Panc1 (cell line): ENCODE data around the gene GSC2. TPM values are rescaled to one million over a fixed set of nuclear protein-coding genes. Genes with fewer than 3 reads are reported as not detected.

Source experiments
- ATAC-seq: fragments of 200-7000 bp; cut with Tn5 transposase; 2 replicates; pipeline ENCODE4 v1.9.1; 2020; ENCODE audit warnings: mild to moderate bottlenecking, moderate library complexity
- BruUV-seq: library from RNA; stranded (reverse); fragments of 400-500 nt; replicated peaks from 2 replicates; lab custom pipeline; 2021; lab: Mats Ljungman, UMichigan
- CTCF ChIA-PET: fragments of 300-600 bp; sonication (Branson Sonifier 250); formaldehyde crosslinking; loops from one replicate; lab custom pipeline; 2022; ENCODE audit warnings: antibody characterized with exemption; lab: Charles Lee
- POLR2A ChIA-PET: fragments of 300-600 bp; sonication (Branson Sonifier 250); formaldehyde crosslinking; loops from one replicate; lab custom pipeline; 2022; ENCODE audit warnings: antibody characterized with exemption; lab: Charles Lee
- DNase-seq: peaks from one replicate; pipeline ENCODE4 v3.0.0-alpha.2; 2010; ENCODE audit warnings: low read depth, low spot score
- H3K27ac ChIP-seq: 2 replicates; pipeline ENCODE4 v1.5.1; 2011; ENCODE audit warnings: mild to moderate bottlenecking, low read length, inconsistent platforms
- H3K27me3 ChIP-seq: fragments of 200-500 bp; sonication (Bioruptor generic); 2 replicates; pipeline ENCODE4 v1.6.0; 2014; ENCODE audit warnings: low read length, inconsistent platforms; ENCODE audit not compliant: control insufficient read depth, insufficient read depth
- H3K36me3 ChIP-seq: fragments of 200-500 bp; sonication (Bioruptor generic); 2 replicates; pipeline ENCODE4 v1.5.1; 2014; ENCODE audit warnings: inconsistent platforms, mild to moderate bottlenecking, low read length, moderate library complexity; ENCODE audit not compliant: control insufficient read depth, insufficient read depth
- H3K4me1 ChIP-seq: 2 replicates; pipeline ENCODE4 v1.5.1; 2011; ENCODE audit warnings: inconsistent platforms, mild to moderate bottlenecking, low read length, moderate library complexity; ENCODE audit not compliant: control insufficient read depth, insufficient read depth
- H3K4me3 ChIP-seq, 2 experiments: 2 replicates each; pipeline ENCODE4 v1.5.1; 2011 to 2012; ENCODE audit warnings: low read depth in 2 of 2, low read length in 2 of 2, mild to moderate bottlenecking in 2 of 2, inconsistent platforms in 1 of 2, moderate library complexity in 1 of 2
- H3K9me3 ChIP-seq: fragments of 200-500 bp; sonication (Bioruptor generic); 2 replicates; pipeline ENCODE4 v1.5.1; 2014; ENCODE audit warnings: low read depth, mild to moderate bottlenecking, inconsistent platforms, low read length, moderate library complexity; ENCODE audit not compliant: control insufficient read depth, insufficient read depth
- CTCF ChIP-seq: fragments of 450-650 bp; IDR thresholded peaks from 2 replicates; pipeline ENCODE4 v1.5.1; 2017; ENCODE audit warnings: mild to moderate bottlenecking
- POLR2AphosphoS5 ChIP-seq: IDR thresholded peaks from 2 replicates; pipeline ENCODE4 v1.6.1; 2012; ENCODE audit warnings: mild to moderate bottlenecking, low read depth, low read length, moderate library complexity
- REST ChIP-seq, 2 experiments: IDR thresholded peaks; 2 replicates each; pipeline ENCODE4 v1.6.1; 2011 to 2012; ENCODE audit warnings: low read depth in 2 of 2, control low read depth in 1 of 2, low read length in 1 of 2, mild to moderate bottlenecking in 1 of 2, moderate library complexity in 1 of 2; ENCODE audit not compliant: insufficient read depth in 1 of 2
- SIN3A ChIP-seq: IDR thresholded peaks from 2 replicates; pipeline ENCODE4 v1.6.1; 2012; ENCODE audit warnings: low read depth, mild to moderate bottlenecking, low read length, moderate library complexity, borderline replicate concordance; ENCODE audit not compliant: insufficient read depth
- TCF7L2 ChIP-seq: IDR thresholded peaks from 2 replicates; pipeline ENCODE4 v1.6.1; 2011; ENCODE audit warnings: mild to moderate bottlenecking, low read depth, low read length, inconsistent platforms
- in situ Hi-C: cut with HindIII; loops from 2 replicates; pipeline ENCODE4 v1.10.0; 2016; ENCODE audit warnings: low sequenced_read_pairs, low pct_unique_long_range_greater_than_20kb
- intact Hi-C: fragments of 100-400 bp; cut with micrococcal nuclease; formaldehyde crosslinking; loops from one replicate; pipeline ENCODE4 v1.10.0; 2022; ENCODE audit not compliant: unreplicated experiment
- total RNA-seq: library from RNA; stranded (reverse); gene quantifications from one replicate; pipeline ENCODE4 v1.2.1, GENCODE V29; 2021; ENCODE audit not compliant: unreplicated experiment

Gene GSC2
- total RNA-seq, 1 experiment from 2014 or later, result 0.23 TPM

DNA sequence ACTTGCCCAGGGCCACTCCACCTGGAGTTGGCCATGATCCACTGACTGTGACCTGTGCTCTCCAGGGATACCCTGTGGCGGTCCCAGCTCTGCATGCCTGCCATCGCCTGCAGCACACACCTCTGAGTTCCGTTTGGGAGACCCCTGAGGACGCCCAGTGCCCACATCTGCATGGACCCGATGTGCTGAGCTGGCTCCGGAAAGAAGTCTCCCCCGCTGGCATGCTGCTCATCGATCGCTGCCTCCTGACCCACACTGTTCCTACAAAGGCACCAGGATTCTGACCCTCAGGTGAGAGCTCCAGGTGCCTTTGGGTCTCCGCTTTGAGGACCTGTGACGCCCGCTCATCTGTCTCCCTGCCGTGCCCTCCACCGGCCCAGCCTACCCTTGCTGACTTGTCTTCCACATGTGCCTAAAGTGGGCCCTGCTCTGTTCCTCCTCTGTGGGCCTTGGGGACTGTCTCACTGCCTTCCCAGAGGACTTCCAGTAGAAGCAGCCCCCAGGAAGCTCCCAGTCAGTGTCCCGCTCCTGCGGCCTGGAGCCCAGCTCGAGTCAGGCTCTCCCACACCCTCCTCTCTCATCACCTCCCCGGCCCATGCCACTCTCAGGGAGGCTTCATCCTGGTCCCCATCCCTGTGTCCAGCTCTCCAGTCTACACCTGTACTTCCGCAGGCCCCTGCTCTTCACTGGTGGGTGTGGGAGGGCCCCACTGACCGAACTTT, 34.3 kb upstream of the GSC2 start:
- ChIA-PET CTCF (no interaction called here), POLR2A (no interaction called here)
- no peaks in the 10 kb centered on the region; the same call in 1 of the 2 replicates for H3K4me1 ChIP-seq
- intact Hi-C loops, result no loop called here
- no TSS peak for BruUV-seq
- TF ChIP-seq POLR2AphosphoS5 (no peak), SIN3A (no peak), REST (IDR thresholded peaks at IDR 0.05; ENCODE audit: insufficient read depth in 1 of 2, low read depth in 2 of 2, low read length in 1 of 2) (no peak), TCF7L2 (no peak), CTCF (no peak)
- H3K9me3 ChIP-seq, result no peaks in the 10 kb centered on the region
- ATAC-seq, result no peak
- in situ Hi-C loops, result no loop called here
- no peak overlapping the region for H3K4me3 ChIP-seq
- H3K27ac ChIP-seq, result no peak overlapping the region
- no peaks in the 10 kb centered on the region for H3K36me3 ChIP-seq
- H3K27me3 ChIP-seq, result no peaks in the 10 kb centered on the region
- DNase-seq, result no peak

GRCh38 chr22:19183216-19183615, 33.1 kb upstream of the GSC2 start:
- Histone ChIP-seq H3K36me3 (no peaks in the 10 kb centered on the region; the same call in 1 of the 2 replicates), H3K9me3 (no peaks in the 10 kb centered on the region), H3K4me1 (no peaks in the 10 kb centered on the region; the same call in 1 of the 2 replicates), H3K27ac (no peak overlapping the region), H3K4me3 (no peak overlapping the region), H3K27me3 (no peaks in the 10 kb centered on the region)
- ATAC-seq (no peak), DNase-seq (no peak)
- intact Hi-C loops, result no loop called here
- in situ Hi-C loops, result no loop called here
- ChIA-PET CTCF (no interaction called here), POLR2A (no interaction called here)
- no TSS peak for BruUV-seq
- TF ChIP-seq POLR2AphosphoS5, result no peak
- TF ChIP-seq REST (IDR thresholded peaks at IDR 0.05; ENCODE audit: insufficient read depth in 1 of 2, low read depth in 2 of 2, low read length in 1 of 2), result no peak
- no peak for TF ChIP-seq CTCF
